Spleen (tissue), 7 donors: ENCODE data around the gene SCN10A.

ENCODE experiments used
- CTCF ChIP-seq, 11 experiments: fragments of 200-600 bp in 7 of 11; fragments of 450-650 bp in 4 of 11; sonication (generic) in 4 of 11; IDR thresholded peaks in 8 of 11; conservative IDR thresholded peaks in 3 of 11; 1 replicate in 7 of 11; 2 replicates in 4 of 11; pipeline versions ENCODE4 v1.4.0 to v1.8.0; 2016 to 2021; ENCODE audit warnings: antibody characterized with exemption in 11 of 11, inconsistent platforms in 4 of 11, mild to moderate bottlenecking in 1 of 11
- POLR2A ChIP-seq, 3 donors: fragments of 450-650 bp; IDR thresholded peaks; one replicate each; pipeline ENCODE4 v1.5.1; 2017; ENCODE audit warnings: antibody characterized with exemption in 3 of 3, mild to moderate bottlenecking in 1 of 3
- POLR2AphosphoS5 ChIP-seq, 3 donors: sonication (generic); formaldehyde crosslinking; IDR thresholded peaks; one replicate each; pipeline ENCODE4 v1.5.1; 2017; ENCODE audit warnings: antibody characterized with exemption in 3 of 3
- donor health status: DM: no; HTN: no; CAD: no; lungs with moderate emphysema.
- donor health status: DM: no; HTN: no; CAD: no.
- donor health status: DM: no; HTN: no; CAD: no.

GRCh38 chr3:38724392-38724736 is 91.7 kb downstream of the SCN10A start:
- TF ChIP-seq CTCF (IDR thresholded peaks at IDR 0.05 in 8 of 11, conservative IDR thresholded peaks at IDR 0.05 in 3 of 11): no peak
- TF ChIP-seq POLR2AphosphoS5 (IDR thresholded peaks at IDR 0.05): no peak
- TF ChIP-seq POLR2A (IDR thresholded peaks at IDR 0.05): no peak
